ENCODE data around the gene DOCK11.

DNA sequence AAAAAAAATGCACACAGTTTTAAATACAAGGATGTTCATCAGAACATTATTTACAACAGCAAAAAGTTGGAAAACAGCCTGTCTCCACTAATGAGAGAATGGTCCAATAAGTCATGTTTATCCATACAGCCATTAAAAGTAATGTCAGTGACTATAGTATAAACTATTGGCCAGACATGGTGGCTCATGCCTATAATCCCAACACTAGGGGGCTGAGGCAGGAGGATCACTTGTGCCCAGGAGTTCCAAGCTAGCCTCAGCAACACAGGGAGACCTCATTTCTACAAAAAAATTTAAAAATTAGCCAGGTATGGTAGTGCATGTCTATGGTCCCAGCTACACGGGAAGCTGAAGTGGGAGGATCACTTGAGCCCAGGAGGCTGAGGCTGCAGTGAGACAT is 183.7 kb downstream of the DOCK11 start:
- TF ChIP-seq, protein P1, sequence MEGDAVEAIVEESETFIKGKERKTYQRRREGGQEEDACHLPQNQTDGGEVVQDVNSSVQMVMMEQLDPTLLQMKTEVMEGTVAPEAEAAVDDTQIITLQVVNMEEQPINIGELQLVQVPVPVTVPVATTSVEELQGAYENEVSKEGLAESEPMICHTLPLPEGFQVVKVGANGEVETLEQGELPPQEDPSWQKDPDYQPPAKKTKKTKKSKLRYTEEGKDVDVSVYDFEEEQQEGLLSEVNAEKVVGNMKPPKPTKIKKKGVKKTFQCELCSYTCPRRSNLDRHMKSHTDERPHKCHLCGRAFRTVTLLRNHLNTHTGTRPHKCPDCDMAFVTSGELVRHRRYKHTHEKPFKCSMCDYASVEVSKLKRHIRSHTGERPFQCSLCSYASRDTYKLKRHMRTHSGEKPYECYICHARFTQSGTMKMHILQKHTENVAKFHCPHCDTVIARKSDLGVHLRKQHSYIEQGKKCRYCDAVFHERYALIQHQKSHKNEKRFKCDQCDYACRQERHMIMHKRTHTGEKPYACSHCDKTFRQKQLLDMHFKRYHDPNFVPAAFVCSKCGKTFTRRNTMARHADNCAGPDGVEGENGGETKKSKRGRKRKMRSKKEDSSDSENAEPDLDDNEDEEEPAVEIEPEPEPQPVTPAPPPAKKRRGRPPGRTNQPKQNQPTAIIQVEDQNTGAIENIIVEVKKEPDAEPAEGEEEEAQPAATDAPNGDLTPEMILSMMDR (conservative IDR thresholded peaks at IDR 0.05; ENCODE audit: low read depth, low read length): no peak
- no peak for TF ChIP-seq EZH2 (IDR thresholded peaks at IDR 0.05; ENCODE audit: low read length, unreplicated experiment)
